GM19463 (cell line): Measurements from ENCODE around the gene NEURL1.
"Not testable (repeated sequence)": the region's sequence is repeated elsewhere in the genome, so short reads cannot be mapped to it uniquely, and the experiment has no call there.

ENCODE experiments used
- ATAC-seq: cut with Tn5 transposase; IDR thresholded peaks from one replicate; pipeline ENCODE4 v1.9.1; 2021; ENCODE audit warnings: mild to moderate bottlenecking, moderate library complexity; ENCODE audit not compliant: unreplicated experiment

The NEURL1 gene

DNA sequence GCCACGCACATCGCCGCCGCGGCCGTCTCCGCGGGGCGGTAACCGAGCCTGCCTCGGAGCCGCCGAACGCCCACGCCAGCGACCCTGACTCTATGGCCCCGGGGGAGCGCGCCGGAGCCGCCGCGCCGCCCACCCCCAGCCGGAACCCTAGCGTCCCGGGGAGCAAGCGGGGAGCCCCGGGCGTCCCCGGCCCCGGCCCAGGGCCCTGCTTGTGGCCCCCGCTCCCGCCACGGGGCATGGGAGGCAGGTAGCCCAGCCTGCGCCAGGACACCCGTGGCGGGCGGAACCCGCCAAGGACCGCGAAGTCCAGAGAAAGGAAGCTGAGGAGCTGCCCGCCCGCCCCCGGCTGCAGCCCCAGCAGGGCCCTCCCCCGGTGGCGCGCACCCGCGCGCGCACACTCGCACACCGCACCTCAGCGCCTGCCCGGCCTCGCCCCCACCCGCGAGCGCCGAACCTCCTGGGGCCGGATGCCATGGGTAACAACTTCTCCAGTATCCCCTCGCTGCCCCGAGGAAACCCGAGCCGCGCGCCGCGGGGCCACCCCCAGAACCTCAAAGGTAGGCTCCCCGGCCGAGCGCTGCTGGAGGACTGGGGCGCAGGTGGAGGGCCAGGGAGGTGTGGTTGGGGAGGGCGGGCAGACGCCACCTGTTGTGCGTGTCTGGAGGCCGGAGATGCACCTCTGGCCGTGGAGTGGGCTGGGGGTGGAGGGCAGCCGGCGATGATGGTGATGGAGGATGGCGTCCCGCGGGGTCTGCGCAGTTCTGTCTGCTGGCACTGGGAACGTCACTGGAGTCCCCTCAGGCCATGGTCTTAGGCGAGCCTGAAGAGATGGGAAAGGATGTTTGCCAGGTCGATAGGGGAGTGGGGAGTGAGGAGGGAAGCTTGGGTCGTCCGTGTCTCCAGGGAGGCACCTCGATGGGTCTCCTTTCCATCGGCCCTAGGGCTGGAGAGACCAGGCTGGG lies 692 bp downstream of the NEURL1 start:
- ATAC-seq = no peak

DNA sequence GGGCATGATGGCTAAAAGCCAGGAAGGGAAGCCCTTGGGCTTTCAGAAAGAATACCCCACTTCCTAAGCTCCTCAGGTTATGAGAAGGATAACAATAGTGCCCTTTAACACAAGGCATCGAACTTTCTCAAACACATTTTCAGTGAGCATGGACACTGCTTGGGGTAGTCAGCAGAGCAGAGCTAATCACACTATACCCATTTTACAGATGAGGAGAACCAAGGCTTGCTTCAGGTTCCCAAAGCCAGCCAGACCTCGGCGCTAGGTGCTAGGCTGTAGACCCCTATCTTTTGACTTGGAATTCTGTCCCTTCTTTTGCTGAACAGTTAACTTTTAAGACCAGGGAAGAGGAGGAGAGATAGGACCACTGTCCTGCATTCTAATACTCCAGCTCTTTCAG lies 1.8 kb downstream of the NEURL1 start:
- no peak for ATAC-seq

DNA sequence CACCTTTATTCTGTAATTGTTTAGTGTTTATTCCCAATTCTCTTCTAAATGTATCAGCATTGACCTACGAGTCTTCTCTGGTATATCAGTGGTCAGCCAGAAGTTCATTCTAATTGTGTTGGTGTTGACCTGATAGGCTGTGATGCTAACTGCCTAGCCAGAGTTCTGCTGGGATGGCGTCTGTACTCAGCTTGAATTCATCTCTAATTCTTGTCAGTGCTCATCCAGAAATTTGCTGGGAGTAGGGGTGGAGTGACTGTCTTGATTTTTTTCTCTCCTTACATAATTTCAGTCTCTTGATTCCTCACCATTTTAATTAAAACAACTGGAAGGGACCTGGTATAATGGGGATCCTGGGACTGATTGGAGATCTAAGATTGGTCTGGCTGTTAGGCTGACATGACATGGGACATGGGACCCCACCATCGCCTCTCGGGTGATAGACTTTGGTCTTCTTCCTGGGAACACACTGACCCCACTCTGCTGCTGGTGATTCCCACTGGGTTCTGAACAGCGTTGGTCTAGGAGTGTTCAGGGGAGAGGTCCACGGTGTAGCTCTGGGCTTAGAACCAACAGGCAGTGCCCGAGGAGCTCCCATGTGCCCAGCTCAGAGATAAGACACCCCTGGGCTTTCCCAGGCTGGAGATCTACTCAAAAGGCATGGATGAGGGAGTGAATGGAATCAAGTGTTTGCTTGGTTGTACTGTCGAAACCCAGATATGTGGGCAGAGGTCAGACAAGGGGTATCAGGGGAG lies 3.8 kb downstream of the NEURL1 start:
- no peak for ATAC-seq

DNA sequence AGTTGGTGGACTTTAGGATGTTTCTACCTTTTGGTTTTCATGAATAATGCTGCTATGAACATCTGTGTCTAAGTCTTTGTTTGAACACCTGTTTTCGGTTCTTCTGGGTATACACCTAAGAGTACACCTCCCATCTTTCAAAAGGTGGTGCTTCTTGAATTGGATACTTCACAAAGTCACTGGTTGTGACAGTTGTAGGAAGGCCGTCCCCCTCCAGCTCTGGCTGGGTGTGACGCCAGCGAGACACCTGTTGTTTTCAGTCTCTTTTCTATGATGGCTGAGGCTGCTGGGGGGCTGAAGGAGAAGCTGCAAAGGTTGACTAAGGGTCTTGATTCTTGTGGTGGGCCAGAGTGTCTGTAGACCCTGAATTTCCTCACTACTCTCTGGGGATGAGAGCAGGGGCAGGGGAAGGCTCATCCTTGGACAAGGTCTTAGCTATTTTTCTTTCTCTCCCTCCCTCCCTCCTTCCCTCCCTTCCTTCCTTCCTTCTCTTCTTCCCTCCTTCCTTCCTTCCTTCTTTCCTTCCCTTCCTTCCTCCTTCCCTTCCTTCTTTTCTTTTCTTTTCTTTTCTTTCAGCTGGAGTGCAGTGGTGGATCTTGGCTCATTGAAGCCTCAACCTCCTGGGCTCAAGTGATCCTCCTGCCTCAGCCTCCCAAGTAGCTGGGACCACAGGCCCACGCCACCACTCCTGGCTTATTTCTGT lies 5.6 kb downstream of the NEURL1 start:
- no peak for ATAC-seq

DNA sequence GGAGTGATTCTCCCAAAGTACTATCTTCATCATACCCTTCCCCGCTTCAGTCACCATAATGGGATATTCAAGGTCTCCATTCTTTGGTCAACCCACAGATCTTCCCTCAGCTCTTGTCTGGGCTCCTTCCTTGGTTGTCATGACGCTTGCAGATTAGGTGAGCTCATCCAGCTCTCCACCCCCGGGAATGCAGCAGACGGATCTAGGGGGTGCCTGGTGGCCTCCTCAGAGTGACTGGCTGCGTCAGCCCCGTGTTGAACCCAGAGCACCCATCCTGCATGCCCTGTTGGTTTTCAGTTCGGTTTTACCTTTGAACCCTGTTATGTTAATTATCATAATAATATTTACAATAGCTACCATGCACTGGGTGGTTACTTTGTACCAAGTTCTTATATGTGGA lies 6.4 kb downstream of the NEURL1 start:
- ATAC-seq = no peak

DNA sequence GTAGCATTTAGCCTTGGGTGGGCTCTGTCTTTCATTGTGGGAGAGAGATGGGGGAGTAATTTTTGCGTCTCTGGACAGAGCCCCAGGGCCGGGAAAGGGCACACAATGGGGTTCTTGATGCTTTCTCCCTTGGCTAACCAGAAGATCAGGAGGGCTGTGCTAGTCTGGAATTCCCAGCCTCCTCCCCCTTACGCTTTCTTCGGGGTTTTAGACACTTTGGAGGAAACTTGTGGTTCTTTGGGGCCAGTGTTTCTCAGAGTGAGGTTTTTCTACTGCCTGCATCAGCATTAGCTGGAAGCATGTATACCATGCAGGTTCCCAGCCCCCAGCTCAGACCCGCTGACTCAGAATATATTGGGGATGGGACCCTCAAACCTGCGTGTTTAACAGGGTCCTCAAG lies 7.0 kb downstream of the NEURL1 start:
- ATAC-seq = no peak

DNA sequence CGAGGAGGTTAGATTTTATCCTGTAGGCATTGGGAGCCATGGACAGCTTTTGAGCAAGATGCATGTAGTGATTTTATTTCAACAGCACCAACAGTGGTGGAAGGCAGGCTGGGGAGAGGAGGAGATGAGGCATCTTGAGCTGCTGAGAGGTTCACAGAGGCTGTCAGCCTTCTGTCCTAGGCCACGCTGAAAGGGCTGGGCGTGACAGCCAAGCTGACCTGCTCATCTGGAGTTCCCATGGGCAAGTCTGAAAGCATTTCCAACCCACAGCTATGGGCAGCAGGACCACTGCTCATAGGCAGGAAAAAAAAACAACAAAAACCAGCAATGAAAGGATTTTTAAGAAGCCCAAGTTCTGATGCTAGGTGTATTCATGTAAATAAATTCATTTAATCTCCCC lies 7.7 kb downstream of the NEURL1 start:
- no peak for ATAC-seq

DNA sequence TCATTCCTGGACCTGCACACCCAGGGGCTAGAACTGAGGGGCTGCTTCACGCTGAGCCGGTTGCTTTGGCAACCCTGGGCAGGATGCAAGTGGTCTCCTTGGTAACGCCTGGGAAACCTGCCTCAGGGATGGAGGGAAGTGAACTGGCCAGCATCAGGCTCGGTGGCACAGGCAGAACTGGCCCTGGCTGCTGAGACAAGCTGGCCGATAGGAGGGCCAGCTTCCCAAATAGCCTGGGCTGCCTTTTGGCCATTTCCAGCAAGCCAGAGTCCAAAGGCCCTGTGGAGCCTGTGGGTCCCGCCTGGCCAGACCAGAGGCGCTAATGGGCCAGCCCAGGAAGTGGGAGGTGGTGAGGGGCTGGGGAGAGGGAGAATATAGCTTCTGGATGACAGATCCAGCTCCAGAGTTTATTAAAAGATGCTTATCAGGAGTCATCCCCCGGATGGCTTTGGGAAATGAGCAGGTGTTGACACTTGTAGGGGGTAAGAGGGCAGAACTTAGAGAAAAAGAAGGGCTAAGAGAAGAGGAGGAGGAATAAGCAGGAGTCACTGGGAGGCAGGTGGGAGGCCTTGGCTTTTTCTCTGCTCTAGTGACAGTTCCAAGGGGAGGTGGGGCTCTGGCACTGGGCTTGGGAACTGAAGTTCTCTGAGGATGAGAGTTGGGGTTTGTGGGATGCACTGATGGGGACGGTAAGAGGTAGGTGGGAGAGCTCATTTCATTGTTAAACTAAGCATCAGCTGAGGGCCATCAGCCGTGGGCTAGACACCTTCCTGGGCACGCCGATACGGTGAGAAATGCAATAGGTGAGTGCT lies 9.6 kb downstream of the NEURL1 start:
- ATAC-seq = no peak

GRCh38 chr10:103503777-103504176 lies 10.3 kb downstream of the NEURL1 start:
- not testable (repeated sequence) for ATAC-seq

GRCh38 chr10:103504181-103504783 lies 10.8 kb downstream of the NEURL1 start:
- ATAC-seq = no peak

- no peak for ATAC-seq
Observed at GRCh38 chr10:103506061-103506460, 12.6 kb downstream of the NEURL1 start.

GRCh38 chr10:103507235-103508191 lies 14.0 kb downstream of the NEURL1 start:
- no peak for ATAC-seq

DNA sequence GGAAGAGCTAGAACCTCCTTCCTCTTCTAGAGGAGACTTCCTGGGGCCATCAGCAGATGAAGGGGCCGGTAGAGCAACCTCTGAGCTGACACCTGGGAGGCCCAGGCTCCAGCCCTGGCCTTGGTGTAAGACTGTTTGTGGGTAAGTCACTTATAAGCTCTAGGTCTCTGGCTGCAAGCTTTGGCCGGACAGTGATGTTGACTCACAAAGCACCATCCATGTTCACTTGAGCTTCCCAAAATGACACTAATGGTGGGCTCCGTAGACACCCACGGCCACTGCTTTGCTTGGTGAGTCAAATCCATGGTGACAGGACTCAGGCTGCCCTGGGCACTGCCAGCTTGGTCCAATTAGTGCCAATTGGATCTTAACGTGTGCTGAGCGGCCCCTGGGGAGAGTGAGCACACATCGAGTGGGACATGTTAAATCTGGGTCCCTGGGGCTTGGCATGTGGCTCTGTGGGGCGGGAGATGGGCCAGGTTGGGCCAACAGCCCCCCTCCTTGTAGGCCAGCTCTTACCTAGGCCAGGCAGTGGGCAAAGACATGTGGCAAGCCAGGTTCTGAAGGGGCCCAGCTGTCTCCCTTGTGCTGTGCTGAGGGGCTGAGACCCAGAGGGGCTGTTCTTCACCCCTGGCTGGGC lies 16.7 kb downstream of the NEURL1 start:
- no peak for ATAC-seq

DNA sequence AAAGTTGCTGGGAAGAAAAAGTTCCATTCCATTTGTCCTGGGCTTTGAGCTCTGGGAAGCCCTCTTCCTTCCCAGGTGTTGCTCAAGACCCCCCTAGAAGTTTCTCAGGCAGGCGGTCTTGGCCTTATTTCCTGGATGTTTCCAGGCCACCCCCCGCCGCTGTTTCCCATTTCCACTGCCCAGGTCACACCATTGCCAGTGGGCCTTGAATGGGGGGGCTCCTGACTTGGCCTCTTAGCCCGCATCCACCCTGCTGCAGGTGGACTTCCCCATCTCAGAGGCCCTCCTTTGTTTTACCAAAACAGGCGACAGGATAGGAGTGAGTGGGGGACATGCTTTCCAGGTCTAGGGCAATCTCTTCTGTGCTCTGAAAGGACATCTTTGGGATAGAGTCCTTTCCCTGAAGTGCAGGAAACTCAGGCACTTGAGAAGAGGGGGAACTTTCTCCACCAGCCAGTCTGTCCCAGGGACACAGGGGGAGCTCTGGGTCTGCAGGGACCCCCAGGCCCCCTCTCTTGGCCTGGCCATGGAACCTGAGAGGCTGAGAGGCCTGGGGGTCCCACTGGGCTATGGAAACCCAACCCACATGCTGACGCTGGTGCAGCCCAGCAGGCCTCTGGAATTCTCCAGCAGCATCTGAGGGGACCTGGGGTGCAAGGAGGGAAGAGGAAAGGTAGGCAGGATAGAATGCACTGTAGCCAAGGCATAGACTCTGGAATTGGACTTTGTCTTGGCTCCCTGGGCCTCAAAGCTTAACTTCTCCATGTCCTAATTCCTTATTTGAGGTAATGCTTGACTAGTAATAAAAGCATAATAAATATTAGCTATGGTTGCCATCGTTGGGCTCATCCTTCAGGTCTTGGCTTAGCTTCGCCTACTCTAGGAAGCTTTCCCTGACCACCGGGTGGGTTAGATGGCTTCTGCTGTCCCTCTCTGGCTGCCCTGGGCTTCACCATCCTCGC lies 17.6 kb downstream of the NEURL1 start:
- no peak for ATAC-seq

DNA sequence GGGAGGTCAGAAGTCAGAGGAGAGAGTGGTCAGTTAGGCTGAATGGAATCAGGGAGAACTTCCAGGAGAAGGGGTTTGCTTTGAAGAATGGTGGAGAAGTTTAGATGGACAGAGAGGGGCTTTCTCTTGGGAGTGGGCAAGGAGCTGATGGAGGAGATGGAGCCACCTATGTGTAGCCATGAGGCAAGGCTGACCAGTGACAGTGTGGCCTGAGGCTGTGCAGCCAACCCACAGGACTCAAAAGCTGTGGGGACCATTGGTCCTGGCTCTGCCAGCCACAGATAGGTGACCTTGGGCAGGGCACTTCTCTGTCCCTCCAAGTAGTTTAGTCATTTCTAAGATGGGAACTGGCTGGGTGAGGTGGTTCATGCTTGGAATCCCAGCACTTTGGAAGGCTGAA lies 18.7 kb downstream of the NEURL1 start:
- no peak for ATAC-seq

DNA sequence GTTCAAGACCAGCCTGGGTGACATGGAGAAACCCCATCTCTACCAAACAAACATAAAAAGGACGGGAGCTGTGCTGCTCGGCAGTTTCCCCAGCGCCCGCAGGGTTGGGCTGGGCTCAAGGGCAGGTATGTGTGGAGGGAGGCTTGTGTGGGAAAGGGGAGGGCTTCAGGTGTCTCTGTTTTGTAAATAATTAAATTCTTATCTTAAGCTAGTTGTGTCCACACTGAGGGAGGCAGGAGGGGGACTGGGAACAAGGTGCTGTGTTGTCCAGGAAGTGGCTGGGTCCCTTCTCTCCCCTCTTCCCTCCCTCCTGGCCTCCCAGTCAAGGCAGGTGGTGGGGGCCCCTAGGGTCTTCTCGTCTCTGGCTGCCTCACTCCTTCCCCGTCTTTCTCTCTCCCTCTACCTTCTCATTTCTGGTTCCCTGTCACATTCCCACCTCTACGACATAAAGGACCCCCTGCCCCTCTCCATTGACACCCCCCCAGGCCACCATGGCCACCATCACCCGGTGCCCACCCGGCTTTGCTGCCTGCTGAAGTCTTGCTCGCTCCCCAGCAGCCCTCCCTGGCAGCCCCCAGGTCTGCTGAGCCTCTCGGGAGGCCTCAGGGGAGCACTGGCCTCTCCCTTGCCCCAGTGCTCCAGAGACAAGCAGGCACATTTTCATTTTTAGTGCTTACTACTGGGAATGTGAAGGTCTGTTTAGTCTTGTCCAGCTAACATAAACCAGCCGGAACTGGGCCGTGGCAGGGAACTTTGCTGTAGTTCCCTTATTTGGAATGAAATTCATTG lies 19.3 kb downstream of the NEURL1 start:
- ATAC-seq = no peak
